Testis (tissue), 2 donors: ENCODE data around the gene PSME2.

Source experiments
- POLR2A ChIP-seq: fragments of 450-650 bp; IDR thresholded peaks from one replicate; pipeline ENCODE4 v1.6.1; 2017; ENCODE audit warnings: antibody characterized with exemption, mild to moderate bottlenecking, moderate library complexity
- TF ChIP-seq, protein P1 (sequence below), 3 experiments: fragments of 450-650 bp in 2 of 3; fragments of 200-600 bp in 1 of 3; sonication (generic) in 1 of 3; IDR thresholded peaks; one replicate each; pipeline ENCODE4 v1.5.1; 2016 to 2019; ENCODE audit warnings: antibody characterized with exemption in 3 of 3, mild to moderate bottlenecking in 2 of 3, moderate library complexity in 1 of 3

DNA sequence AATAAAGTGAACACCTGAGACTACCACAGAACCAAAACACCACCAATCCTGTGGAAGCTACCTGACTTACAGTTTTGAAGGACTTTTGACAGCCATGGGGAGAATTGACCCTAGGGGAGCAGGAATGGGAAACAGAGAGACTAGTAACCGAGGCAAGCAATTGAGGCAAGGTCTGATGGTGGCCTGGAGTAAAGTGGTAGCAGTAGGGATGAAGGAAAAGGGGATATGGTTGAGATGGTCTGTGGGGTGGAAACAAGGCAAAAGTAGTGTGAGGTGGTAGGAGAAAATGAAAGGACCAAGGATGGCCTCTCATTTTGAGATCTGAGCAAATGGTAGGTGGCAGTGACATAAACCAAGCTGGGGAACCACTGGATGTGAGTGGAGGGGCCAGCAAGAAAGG is 10.4 kb upstream of the PSME2 start:
- TF ChIP-seq, protein P1, sequence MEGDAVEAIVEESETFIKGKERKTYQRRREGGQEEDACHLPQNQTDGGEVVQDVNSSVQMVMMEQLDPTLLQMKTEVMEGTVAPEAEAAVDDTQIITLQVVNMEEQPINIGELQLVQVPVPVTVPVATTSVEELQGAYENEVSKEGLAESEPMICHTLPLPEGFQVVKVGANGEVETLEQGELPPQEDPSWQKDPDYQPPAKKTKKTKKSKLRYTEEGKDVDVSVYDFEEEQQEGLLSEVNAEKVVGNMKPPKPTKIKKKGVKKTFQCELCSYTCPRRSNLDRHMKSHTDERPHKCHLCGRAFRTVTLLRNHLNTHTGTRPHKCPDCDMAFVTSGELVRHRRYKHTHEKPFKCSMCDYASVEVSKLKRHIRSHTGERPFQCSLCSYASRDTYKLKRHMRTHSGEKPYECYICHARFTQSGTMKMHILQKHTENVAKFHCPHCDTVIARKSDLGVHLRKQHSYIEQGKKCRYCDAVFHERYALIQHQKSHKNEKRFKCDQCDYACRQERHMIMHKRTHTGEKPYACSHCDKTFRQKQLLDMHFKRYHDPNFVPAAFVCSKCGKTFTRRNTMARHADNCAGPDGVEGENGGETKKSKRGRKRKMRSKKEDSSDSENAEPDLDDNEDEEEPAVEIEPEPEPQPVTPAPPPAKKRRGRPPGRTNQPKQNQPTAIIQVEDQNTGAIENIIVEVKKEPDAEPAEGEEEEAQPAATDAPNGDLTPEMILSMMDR (IDR thresholded peaks at IDR 0.05): no peak
- no peak for TF ChIP-seq POLR2A
